HG02642 (cell line): ENCODE data around the gene TPH2.

ENCODE experiments used
- ATAC-seq: cut with Tn5 transposase; IDR thresholded peaks from one replicate; pipeline ENCODE4 v1.9.1; 2021; ENCODE audit warnings: mild to moderate bottlenecking; ENCODE audit not compliant: unreplicated experiment, poor library complexity

Gene TPH2

GRCh38 chr12:71958457-71958856, 19.8 kb downstream of the TPH2 start:
- no peak for ATAC-seq

- ATAC-seq, result no peak
These were observed 20.4 kb downstream of the TPH2 start for GRCh38 chr12:71958993-71959578.

DNA sequence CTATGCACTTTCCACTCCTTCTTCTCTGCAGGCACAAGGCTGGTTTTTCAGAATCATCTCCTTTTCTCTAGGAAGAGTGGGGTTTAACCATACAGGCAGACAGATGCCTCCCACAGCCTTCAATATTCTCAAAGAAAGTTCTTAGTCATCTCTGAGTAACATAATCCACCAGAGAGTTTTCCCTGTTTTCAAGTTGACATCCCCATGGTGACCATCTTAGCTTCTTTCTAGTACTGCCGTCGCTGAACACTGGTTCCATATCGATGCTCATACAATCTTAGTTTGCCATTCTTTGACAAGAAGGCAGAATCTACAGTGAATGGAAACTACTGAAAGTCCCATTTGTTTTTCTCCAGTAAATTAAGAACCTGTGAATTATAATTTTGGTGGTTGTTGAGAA, 28.6 kb downstream of the TPH2 start:
- ATAC-seq, result no peak

- no peak for ATAC-seq
These were observed 30.7 kb downstream of the TPH2 start for GRCh38 chr12:71969330-71969729.

DNA sequence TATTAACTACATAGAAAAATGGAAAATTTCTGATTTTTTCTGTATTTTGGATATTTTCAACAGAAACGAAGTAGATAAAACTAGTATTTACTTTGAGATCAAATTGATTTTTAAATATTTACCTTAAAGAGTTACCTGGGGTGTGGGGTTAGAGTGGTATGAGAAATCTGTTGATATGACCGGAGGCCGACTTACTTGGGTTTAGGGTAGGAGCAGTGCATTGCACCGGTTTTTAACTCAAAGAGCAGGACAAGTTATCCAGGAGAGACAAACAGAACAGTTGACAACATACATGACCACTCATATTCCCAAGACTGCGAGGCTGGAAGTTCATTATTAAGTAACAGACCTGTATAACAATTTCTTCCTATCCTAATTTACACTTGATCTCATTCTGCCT, 31.4 kb downstream of the TPH2 start:
- ATAC-seq, result no peak

GRCh38 chr12:71972441-71973074, 33.9 kb downstream of the TPH2 start:
- ATAC-seq, result no peak

DNA sequence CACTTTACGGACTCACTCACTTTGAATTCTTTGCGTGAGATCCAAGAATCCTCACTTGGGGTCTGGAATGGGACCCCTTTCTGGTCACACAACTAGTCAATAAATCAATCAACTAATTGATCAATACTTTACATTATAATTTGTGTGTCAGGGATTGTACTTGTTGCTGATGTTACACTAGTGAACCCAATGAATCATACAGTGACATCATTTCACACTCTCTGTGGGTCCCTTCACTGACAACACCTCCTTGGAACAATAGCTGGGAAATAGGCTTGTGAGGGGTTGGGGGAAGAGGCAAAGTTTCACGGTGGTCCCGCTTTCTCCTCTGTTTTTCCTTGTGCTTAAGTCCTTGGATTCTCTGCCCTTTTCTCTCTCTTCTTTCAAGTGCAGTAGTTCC, 35.0 kb downstream of the TPH2 start:
- ATAC-seq, result no peak

DNA sequence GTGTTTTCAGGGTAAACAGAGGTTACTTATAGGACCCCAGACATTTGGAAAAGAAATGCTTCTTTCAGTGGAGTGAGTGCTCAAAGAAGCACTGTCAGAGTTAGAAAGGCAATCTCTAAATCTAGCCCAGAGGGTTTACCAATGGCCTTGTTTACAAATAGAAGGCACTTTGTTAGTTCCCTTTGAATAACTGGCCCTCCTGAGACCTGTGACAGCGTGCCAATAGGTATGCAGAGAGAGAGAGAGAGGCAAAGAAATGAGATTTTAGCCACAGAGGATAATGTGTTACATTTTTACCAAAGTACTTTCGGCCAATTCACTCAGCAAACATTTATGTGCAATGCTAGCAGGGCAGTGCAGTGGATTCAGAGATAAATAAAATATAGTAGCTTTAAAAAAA, 41.9 kb downstream of the TPH2 start:
- ATAC-seq, result no peak

DNA sequence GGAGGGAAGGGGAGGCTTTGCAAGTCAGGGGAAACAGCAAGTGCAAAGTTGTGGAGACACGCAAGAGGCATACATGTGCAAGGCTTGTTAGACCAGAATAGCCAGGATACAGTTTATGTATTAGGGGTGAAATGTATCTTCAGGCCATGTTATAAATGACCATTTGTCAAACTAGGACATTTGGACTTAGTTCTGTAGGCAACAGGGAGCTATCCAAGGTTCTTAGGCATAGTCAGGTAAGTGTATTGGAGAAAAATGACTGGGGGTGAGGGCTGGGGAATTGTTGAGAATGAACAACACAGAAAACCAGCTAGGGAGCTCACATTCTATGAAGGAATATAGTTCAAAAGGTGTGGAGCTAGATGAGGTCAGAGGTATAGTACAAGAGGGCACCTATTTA, 42.5 kb downstream of the TPH2 start:
- no peak for ATAC-seq

GRCh38 chr12:71994715-71995114, 56.1 kb downstream of the TPH2 start:
- ATAC-seq, result no peak

GRCh38 chr12:71999795-72000194, 61.1 kb downstream of the TPH2 start:
- ATAC-seq, result no peak

DNA sequence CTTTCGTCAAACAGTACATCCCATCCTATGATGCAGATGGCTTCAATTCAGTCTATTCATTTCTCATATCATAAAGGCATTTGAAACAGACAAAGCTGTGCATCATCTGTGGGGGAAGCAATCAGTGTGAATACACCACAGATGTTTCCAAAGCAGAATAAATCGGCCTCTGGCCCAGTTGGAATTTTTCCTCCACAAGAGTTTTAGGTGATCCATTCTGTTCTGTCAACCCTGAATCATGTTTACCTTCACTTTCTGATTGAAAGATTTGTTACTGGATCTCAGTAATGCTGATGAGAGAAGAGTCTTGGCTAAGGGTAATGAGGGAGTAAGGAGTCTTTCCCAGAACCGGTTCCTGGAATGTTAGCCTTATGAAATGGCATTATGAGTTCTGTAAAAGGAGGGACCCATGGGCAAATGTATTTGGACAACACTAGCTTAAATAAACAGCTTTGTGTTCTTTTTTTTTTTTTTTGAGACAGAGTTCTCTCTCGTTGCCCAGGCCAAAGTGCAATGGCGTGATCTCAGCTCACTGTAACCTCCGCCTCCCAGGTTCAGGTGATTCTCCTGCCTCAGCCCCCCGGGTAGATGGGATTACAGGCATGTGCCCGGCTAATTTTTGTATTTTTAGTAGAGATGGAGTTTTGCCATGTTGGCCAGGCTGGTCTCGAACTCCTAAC, 62.5 kb downstream of the TPH2 start:
- ATAC-seq, result no peak

- no peak for ATAC-seq
These were observed 68.1 kb downstream of the TPH2 start for GRCh38 chr12:72006766-72007165.

DNA sequence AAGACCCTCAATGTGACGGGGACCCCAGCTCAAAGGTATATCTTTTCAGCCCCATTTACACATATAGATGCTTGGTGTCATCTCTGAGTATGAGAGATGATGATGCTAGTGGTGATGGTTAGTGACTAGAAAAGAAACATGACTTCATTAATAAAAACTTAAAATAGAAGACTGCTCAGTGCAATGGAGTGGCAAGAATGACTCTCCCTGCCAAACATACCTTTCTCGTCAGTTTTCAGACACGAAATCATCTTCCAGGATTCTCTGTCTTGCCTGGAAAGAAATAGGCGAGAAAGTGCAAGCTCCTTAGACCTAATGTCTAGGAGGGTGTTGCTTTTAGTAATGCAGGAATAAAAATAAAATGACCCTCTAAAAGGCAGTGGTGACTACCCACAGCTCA, 71.7 kb downstream of the TPH2 start:
- ATAC-seq, result no peak

GRCh38 chr12:72011374-72011773, 72.7 kb downstream of the TPH2 start:
- ATAC-seq, result no peak

DNA sequence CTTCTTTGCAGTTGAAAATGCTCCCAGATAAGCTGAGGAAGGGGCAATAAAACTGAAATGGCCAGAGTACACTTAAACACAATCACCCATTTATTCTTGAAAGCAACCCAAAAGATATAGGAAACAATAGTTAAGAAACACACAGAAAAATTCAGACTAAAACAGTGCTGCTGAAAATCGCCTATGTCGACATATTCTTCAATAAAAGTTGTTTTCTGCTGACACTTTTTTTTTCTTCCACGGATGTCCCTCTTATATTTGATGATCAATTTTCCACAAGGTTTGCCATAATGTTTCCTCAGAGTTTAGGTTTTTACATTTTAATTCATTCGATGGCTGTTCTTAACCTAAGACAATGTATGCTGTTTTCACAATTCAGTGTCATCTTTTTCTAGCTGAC, 74.2 kb downstream of the TPH2 start:
- ATAC-seq, result no peak

DNA sequence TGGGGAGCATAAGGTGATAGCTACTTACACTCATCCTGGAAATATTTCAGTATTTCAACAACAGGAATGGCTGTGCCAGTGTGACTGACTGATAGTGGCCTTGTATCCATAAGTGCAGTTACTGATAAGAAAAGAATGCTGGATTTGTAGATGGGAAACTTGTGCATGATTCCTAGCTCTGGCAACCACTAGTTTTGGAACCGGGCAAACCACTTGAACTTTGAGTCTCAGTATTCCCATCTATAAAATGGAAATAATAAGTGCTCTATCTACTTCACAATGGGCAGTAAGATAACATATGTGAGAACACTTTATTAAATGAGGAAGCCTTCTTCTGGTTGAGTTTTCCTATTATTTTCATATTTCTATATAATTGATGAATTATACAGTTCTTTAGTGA, 77.2 kb downstream of the TPH2 start:
- no peak for ATAC-seq

DNA sequence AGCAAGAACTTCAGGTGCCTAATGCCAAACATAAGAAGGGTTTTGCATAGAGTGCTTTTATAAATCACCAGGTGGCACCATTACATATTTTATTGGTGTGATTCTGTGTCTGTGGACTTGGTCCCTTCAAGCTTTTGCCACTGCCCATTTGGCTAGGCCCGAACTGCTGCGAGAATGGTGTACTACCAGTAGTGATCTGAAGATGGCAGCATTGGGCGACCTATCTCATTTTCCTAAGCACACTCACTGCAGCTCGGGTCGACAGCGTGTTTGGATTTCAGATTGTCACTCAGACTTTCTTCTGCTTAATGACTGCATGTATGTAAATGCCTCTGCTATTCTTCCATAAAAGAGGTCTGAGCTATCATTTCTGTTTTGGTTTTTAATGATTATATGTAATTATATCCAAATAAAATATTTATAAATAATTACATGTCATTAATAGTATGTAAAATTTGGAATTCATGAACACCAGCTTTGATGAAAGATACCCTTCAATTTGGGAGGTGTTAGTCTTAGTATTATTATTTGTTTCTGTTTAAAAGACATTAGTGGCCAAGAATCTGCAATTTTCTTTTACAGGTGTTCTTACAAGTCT, 78.5 kb downstream of the TPH2 start:
- peak; percentile 97 for ATAC-seq

GRCh38 chr12:72018036-72018435, 79.4 kb downstream of the TPH2 start:
- no peak for ATAC-seq

DNA sequence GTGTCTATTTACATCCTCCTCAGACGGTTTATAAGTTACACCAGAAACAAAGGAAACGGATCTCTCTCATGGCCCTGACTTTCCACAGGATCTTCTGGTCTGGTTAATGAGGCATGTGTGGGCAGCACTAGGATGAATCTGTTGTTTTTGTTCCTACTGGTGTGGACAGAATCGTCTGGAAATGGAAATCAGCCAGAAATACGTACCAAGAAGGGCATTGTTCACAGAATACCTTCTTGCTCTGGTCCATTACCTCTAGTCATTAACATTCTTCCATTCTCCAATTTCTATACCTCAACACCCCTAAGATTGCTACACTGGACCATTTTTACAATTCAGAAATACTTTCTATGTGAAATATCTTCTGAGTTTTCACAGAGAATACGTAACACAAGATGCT, 86.0 kb downstream of the TPH2 start:
- no peak for ATAC-seq

GRCh38 chr12:72025524-72025923, 86.9 kb downstream of the TPH2 start:
- no peak for ATAC-seq

GRCh38 chr12:72028966-72029365, 90.3 kb downstream of the TPH2 start:
- no peak for ATAC-seq
